OCI-LY1 (cell line): Measurements from ENCODE around the gene ZBTB47.

Source experiments
- H2AFZ ChIP-seq: fragments of 200-600 bp; sonication (generic), shearing (Covaris generic); 2 replicates; pipeline ENCODE4 v1.6.0; 2014; ENCODE audit warnings: antibody characterized with exemption, mild to moderate bottlenecking, low read length
- H3F3A ChIP-seq: fragments of 200-600 bp; sonication (generic), shearing (Covaris generic); 2 replicates; pipeline ENCODE4 v1.6.0; 2014; ENCODE audit warnings: mild to moderate bottlenecking, antibody characterized with exemption, low read length, moderate library complexity; ENCODE audit not compliant: insufficient read depth
- H3K27ac ChIP-seq: fragments of 200-600 bp; sonication (generic); 2 replicates; pipeline ENCODE4 v1.5.1; 2014; ENCODE audit warnings: low read length, mixed run types, mild to moderate bottlenecking, low read depth; ENCODE audit not compliant: poor library complexity, severe bottlenecking
- H3K27me3 ChIP-seq: fragments of 200-600 bp; sonication (generic); 2 replicates; pipeline ENCODE4 v1.6.0; 2014; ENCODE audit warnings: antibody characterized with exemption, mild to moderate bottlenecking, low read length, moderate library complexity; ENCODE audit not compliant: insufficient read depth
- H3K36me3 ChIP-seq: fragments of 200-600 bp; sonication (generic); 2 replicates; pipeline ENCODE4 v1.6.1; 2014; ENCODE audit warnings: mild to moderate bottlenecking, antibody characterized with exemption, low read length, moderate library complexity, mixed read lengths; ENCODE audit not compliant: insufficient read depth
- H3K4me1 ChIP-seq: fragments of 200-600 bp; sonication (generic); 2 replicates; pipeline ENCODE4 v1.5.1; 2014; ENCODE audit warnings: mild to moderate bottlenecking, low read length, moderate library complexity; ENCODE audit not compliant: insufficient read depth, severe bottlenecking
- H3K4me2 ChIP-seq: fragments of 200-600 bp; sonication (generic), shearing (Covaris generic); 2 replicates; pipeline ENCODE4 v1.6.1; 2014; ENCODE audit warnings: low read length
- H3K4me3 ChIP-seq: fragments of 200-600 bp; sonication (generic); 2 replicates; pipeline ENCODE4 v1.5.1; 2014; ENCODE audit warnings: low read length, low read depth, mild to moderate bottlenecking, mixed read lengths; ENCODE audit not compliant: poor library complexity, severe bottlenecking
- H3K79me2 ChIP-seq: fragments of 200-600 bp; shearing (Covaris generic); 2 replicates; pipeline ENCODE4 v1.6.1; 2016; ENCODE audit warnings: mixed run types, low read length, mixed read lengths; ENCODE audit not compliant: insufficient read depth
- H3K9ac ChIP-seq: fragments of 200-600 bp; sonication (generic), shearing (Covaris generic); 2 replicates; pipeline ENCODE4 v1.6.1; 2014; ENCODE audit warnings: mild to moderate bottlenecking, low read length, mixed read lengths
- H3K9me2 ChIP-seq: fragments of 200-600 bp; sonication (generic), shearing (Covaris generic); 2 replicates; pipeline ENCODE4 v1.6.1; 2014; ENCODE audit warnings: low read depth, mild to moderate bottlenecking, low read length, mixed read lengths
- H3K9me3 ChIP-seq: fragments of 200-600 bp; shearing (Covaris generic); 2 replicates; pipeline ENCODE4 v1.6.1; 2014; ENCODE audit warnings: low read length, mixed read lengths
- H4K20me1 ChIP-seq: fragments of 200-600 bp; sonication (generic), shearing (Covaris generic); 2 replicates; pipeline ENCODE4 v1.6.0; 2016; ENCODE audit warnings: mild to moderate bottlenecking, low read length; ENCODE audit not compliant: insufficient read depth
- CTCF ChIP-seq: fragments of 200-600 bp; sonication (generic), shearing (Covaris generic); IDR thresholded peaks from 2 replicates; pipeline ENCODE4 v1.5.1; 2017; ENCODE audit warnings: mild to moderate bottlenecking, antibody characterized with exemption, low read length, moderate library complexity, mixed read lengths
- EZH2 ChIP-seq: fragments of 200-600 bp; sonication (generic), shearing (Covaris generic); IDR thresholded peaks from 2 replicates; pipeline ENCODE4 v1.8.0; 2017; ENCODE audit warnings: borderline replicate concordance, mixed run types, mild to moderate bottlenecking, antibody characterized with exemption, low read length, moderate library complexity, mixed read lengths

Gene ZBTB47

GRCh38 chr3:42686832-42687650 lies 33.5 kb downstream of the ZBTB47 start:
- H3K27ac ChIP-seq: no peak overlapping the region
- H4K20me1 ChIP-seq: no peaks in the 10 kb centered on the region
- no peak overlapping the region for H3K4me3 ChIP-seq
- H3K36me3 ChIP-seq: no peaks in the 10 kb centered on the region
- no peak for TF ChIP-seq EZH2
- TF ChIP-seq CTCF: no peak
- no peaks in the 10 kb centered on the region for H3K9me3 ChIP-seq
- H2AFZ ChIP-seq: no peak overlapping the region
- no peak overlapping the region for H3K9ac ChIP-seq
- no peaks in the 10 kb centered on the region for H3F3A ChIP-seq
- H3K79me2 ChIP-seq: no peaks in the 10 kb centered on the region
- H3K4me1 ChIP-seq: no peaks in the 10 kb centered on the region
- no peaks in the 10 kb centered on the region for H3K27me3 ChIP-seq
- no peaks in the 10 kb centered on the region for H3K9me2 ChIP-seq
- no peak overlapping the region for H3K4me2 ChIP-seq

DNA sequence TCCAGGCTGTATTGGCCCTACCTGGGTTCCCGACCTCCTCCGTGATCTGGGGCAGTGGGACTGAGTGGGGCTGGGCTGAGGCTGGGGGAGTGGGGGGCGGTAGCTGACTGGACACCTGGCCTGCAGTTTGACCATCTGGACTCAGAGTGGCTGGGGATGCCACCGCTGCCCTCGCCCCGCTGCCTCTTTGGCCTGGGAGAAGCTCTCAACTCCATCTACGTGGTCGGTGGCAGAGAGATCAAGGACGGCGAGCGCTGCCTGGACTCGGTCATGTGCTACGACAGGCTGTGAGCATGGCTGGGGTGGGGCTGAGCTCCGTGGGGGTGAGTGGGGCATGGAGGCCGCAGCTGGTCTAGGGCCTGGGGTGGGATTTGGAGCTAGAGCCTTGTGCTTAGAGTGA lies 34.5 kb downstream of the ZBTB47 start:
- Histone ChIP-seq H3K4me1 (no peaks in the 10 kb centered on the region), H2AFZ (no peak overlapping the region), H3K4me3 (no peak overlapping the region), H3K9me3 (no peaks in the 10 kb centered on the region), H3K27me3 (no peaks in the 10 kb centered on the region), H4K20me1 (no peaks in the 10 kb centered on the region), H3K4me2 (no peak overlapping the region), H3F3A (no peaks in the 10 kb centered on the region), H3K9ac (no peak overlapping the region), H3K9me2 (no peaks in the 10 kb centered on the region), H3K79me2 (no peaks in the 10 kb centered on the region), H3K36me3 (no peaks in the 10 kb centered on the region), H3K27ac (no peak overlapping the region)
- TF ChIP-seq EZH2 (no peak), CTCF (no peak)

- Histone ChIP-seq H3K27me3 (no peaks in the 10 kb centered on the region), H4K20me1 (no peaks in the 10 kb centered on the region), H3K9me2 (no peaks in the 10 kb centered on the region), H3K79me2 (no peaks in the 10 kb centered on the region), H3K4me3 (no peak overlapping the region), H3K9ac (no peak overlapping the region), H3K9me3 (no peaks in the 10 kb centered on the region), H3F3A (no peaks in the 10 kb centered on the region), H3K36me3 (no peaks in the 10 kb centered on the region), H3K4me2 (no peak overlapping the region), H2AFZ (no peak overlapping the region), H3K4me1 (no peaks in the 10 kb centered on the region), H3K27ac (no peak overlapping the region)
- TF ChIP-seq EZH2 (no peak), CTCF (no peak)
Measured at GRCh38 chr3:42688487-42689420, 35.3 kb downstream of the ZBTB47 start.
